Measurements from ENCODE around the gene COIL.
"Not testable (repeated sequence)": the region's sequence is repeated elsewhere in the genome, so short reads cannot be mapped to it uniquely, and the experiment has no call there.

Gene COIL

DNA sequence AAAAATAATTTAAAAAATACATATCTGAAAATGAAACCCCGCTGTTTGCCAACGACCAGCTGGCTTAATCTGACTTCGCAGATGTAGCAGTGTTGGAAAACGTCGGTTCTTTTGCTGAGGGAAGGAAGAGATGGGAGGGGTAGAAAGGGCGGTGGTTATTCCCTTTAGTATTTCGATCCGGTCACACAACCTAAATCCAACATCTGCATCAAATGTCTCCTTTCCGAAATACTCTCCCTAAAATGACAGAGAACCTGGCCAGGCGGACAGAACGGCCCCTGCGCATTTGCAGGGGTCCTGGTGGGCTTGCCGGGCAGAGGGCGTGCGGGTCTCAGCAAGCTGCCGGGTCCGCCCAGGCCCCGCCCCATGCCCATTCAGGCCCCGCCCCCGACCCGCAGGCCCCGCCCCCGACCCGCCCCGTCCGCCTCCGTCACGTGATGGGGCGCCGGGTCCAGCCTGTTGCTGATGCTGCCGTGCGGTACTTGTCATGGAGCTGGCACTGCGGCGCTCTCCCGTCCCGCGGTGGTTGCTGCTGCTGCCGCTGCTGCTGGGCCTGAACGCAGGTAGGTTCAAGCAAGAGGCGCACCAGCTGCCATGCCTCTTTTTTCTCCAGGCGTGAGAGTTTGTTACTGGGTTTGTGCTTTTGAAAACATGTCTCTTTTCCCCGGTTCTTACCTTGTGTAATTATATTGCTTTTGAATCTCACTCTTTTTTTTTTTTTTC, 17.0 kb upstream of the COIL start, which contains the start of gene SCPEP1:
TSS of gene SCPEP1 (plus strand) at position 459 of the 723 bp plus-strand sequence. CDS start at position 488, 29 bp downstream.
- DNase-seq, result peak; percentile 79

- DNase-seq, result no peak
Measured at GRCh38 chr17:56976941-56977608, 16.2 kb upstream of the COIL start.

DNA sequence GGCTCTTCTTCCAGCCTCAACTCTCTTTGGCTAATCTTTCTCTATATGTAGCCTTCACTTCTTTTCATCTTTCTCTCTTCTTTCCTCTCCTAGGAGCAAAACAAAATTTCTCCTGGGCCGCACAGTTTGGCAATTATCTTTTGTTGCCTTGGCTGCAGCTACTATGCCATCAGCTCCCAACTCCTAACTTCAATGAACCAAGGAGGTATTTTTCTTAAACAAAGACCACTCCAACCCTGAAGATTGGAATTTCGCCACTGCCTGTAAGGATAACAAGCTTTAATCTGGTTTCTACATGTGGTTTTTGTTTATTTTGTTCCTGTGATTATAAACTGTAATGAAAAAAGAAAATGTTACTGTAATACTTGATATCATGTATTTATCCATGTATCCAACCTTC, 14.8 kb upstream of the COIL start:
- DNase-seq, result no peak

DNA sequence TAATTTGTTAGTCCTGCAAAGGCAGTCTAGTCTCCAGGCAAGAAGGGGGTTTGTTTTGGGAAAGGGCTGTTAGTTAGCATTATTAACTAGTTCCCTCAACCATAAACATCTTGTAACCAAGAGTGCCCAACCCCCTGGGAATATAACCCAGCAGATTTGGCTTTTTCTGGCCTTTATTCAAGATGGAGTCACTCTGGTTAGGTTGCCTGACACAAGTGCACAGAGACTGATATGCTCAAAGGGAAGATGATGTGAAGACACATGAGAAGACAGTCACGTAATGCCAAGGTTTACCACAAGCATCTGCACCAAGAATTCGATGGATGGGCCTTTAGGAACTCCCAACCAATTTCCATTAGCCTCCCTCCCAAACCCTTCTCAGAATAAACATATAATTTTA, 13.2 kb upstream of the COIL start:
- no peak for DNase-seq

GRCh38 chr17:56973520-56973919, 12.7 kb upstream of the COIL start:
- no peak for DNase-seq

DNA sequence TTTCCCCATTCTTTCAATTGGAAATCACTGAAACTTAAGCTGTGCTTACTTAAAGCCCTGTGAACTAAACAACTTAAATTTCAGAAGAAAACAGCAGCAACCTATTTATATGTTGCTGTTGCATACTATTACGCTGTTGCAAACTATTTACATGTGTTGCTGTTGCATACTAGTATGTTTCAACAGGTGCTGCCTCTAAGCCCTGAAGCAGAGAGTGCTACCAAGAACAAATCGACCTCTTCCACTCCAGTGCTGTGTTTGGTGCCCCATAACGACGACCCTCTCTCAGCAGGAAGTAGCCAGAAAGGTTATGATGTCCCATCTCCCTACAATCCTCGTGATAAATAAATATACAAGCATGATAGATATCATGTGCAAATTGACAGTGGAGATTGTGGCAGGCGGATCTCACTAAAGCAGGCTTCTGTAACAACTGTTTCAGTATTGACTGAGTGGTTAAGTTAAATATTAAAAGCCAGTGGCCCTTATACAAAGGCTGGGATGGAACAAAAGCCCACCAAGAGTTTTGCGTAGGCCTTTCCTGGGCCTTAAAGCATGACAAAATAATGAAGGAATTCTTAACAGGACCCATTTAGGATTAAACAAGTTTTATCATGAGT, 11.4 kb upstream of the COIL start:
- DNase-seq, result no peak

GRCh38 chr17:56970974-56971373, 10.1 kb upstream of the COIL start:
- no peak for DNase-seq

- DNase-seq, result no peak
Measured at GRCh38 chr17:56966338-56966737, 5.5 kb upstream of the COIL start.

- not testable (repeated sequence) for DNase-seq
Measured at GRCh38 chr17:56965681-56966080, 4.8 kb upstream of the COIL start.

- not testable (repeated sequence) for DNase-seq
Measured at GRCh38 chr17:56965241-56965640, 4.4 kb upstream of the COIL start.

DNA sequence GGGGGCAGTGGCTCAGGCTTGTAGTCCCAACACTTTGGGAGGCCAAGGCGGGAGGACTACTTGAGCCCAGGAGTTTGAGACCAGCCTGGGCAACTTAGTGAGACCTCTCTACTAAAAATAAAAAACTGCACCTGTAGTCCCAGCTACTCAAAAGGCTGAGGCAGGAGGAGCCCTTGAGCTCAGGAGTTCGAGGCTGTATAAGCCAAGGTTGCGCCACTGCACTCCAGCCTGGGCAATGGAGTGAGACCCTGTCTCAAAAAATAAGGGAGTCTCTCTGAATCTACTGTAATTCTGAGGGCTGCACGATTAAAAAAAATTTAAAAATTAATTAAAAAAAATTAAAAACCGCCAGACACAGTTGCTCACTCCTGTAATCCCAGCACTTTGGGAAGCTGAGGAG, 3.9 kb downstream of the COIL start:
- DNase-seq, result no peak

DNA sequence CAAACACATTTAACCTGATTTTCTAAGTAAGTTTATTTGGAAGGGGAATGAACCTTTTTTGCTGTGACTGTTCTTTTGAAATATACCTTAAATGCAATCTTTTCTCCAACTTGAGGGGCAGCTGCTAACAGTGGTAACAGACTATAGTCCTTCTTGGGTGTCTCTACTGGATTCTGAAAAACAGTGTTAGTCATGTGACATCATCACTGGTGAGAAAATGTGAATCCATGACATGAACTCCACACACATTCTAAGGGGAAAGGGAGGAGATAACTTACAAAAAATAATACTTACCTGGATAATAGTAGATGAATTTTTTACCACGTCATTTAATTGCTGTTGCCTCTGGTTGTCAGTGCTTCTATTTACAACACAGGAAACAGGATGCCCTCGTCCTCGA, 11.3 kb downstream of the COIL start:
- no peak for DNase-seq

DNA sequence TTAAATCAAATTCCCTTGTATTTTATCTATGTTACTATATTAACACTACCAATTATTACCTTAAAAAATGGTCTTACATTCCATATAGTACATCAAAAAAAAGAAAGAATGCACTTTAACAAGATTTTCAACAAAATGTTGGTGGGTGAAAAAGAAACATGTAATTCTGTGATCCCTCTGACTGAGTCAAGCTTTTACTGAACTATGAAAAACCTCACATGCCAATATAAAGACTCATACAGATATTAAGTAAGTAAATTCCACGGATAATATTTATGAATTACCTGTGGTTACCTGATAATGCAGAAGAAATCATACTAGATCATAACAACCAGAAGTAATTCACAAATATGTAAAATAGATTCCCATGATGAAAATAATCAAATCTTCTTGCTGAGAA, 12.4 kb downstream of the COIL start:
- DNase-seq, result no peak

- DNase-seq, result no peak
Measured at GRCh38 chr17:56947741-56948140, 13.1 kb downstream of the COIL start.

GRCh38 chr17:56945938-56946505, 14.8 kb downstream of the COIL start:
- DNase-seq, result no peak

GRCh38 chr17:56943505-56944125, 17.2 kb downstream of the COIL start:
- DNase-seq, result no peak

- peak; percentile 86 for DNase-seq
Measured at GRCh38 chr17:56939869-56940484, 20.9 kb downstream of the COIL start.

- not testable (repeated sequence) for DNase-seq
Measured at GRCh38 chr17:56938206-56938605, 22.6 kb downstream of the COIL start.

- no peak for DNase-seq
Measured at GRCh38 chr17:56937687-56938086, 23.2 kb downstream of the COIL start.

DNA sequence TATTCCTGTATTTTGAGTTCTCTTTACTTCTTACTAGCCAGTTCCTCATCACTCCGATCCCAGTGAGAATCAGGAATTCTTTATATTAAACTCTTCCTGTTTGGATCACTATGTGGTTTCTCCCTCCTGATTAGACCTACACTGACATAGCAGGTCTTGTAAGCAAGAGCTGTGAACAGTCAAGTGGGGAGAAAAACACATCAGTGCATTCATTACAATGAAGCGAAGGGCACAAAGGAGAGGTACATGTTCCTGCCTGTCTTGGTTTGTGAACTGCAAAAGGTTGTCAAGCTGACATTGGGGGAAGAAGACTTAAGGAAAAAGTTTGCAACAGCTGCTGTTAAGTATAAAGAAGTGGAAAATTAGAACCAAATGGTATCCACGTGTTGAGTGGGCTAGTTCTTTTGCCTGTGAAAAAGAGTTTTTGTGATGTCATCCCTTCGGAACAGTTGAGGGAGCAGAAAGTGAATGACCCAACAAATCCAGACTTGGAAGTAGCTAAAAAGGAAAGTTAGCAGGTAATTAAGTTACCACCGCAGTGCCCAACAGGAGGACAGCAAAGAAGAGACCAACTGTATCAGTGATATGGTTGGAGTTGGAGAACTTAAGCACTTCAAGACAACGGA, 24.0 kb downstream of the COIL start:
- no peak for DNase-seq

DNA sequence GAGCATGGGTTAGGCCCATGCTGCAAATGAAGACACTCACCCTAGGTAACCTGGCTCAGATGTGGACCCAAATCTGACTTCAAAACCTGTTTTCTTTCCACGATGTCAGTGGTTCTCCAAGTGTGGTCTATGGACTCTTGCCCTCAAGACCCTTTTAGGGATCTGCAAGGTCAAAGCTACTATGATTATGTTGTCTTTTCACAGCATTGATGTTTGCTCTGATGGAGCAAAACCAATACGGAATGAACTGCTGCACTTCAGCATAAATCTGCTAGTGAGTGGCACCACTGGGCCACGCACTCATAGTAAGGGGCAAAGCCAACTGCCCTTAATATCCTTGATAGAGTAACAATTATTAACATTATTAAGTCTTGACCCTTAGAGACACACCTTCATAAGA, 25.4 kb downstream of the COIL start:
- DNase-seq, result no peak

GRCh38 chr17:56934280-56934679, 26.6 kb downstream of the COIL start:
- DNase-seq, result no peak
